Measurements from ENCODE around the gene PRUNE2.

DNA sequence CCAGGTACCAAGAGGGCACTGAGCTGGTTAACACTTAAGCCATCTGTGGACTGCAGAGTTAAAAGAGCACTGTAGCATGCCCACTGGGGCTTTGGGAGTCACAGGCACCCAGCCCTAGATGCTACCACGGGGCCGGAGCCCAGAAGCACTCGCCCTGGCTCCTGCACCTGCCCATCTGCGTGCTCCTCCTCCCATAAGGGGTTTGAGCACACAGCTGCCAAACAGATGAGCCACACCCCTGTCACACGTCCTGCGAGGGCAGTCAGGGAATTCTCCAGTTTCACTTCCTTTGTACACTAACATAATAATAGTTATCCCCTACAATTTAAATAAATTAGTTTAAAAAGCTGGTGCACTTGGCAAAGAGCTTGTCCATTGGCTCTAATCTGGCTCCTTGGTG, 146.2 kb downstream of the PRUNE2 start:
- TF ChIP-seq, protein P1, sequence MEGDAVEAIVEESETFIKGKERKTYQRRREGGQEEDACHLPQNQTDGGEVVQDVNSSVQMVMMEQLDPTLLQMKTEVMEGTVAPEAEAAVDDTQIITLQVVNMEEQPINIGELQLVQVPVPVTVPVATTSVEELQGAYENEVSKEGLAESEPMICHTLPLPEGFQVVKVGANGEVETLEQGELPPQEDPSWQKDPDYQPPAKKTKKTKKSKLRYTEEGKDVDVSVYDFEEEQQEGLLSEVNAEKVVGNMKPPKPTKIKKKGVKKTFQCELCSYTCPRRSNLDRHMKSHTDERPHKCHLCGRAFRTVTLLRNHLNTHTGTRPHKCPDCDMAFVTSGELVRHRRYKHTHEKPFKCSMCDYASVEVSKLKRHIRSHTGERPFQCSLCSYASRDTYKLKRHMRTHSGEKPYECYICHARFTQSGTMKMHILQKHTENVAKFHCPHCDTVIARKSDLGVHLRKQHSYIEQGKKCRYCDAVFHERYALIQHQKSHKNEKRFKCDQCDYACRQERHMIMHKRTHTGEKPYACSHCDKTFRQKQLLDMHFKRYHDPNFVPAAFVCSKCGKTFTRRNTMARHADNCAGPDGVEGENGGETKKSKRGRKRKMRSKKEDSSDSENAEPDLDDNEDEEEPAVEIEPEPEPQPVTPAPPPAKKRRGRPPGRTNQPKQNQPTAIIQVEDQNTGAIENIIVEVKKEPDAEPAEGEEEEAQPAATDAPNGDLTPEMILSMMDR (IDR thresholded peaks at IDR 0.05), result no peak
- TF ChIP-seq POLR2A (IDR thresholded peaks at IDR 0.05), result no peak

All from lower leg skin (tissue), 3 donors.